GM19372 (cell line): ENCODE measurements around the gene POLR2L.

Experiments used
- ATAC-seq: cut with Tn5 transposase; IDR thresholded peaks from one replicate; pipeline ENCODE4 v1.9.1; 2021; ENCODE audit warnings: mild to moderate bottlenecking, low read depth, moderate library complexity; ENCODE audit not compliant: unreplicated experiment

Gene POLR2L

DNA sequence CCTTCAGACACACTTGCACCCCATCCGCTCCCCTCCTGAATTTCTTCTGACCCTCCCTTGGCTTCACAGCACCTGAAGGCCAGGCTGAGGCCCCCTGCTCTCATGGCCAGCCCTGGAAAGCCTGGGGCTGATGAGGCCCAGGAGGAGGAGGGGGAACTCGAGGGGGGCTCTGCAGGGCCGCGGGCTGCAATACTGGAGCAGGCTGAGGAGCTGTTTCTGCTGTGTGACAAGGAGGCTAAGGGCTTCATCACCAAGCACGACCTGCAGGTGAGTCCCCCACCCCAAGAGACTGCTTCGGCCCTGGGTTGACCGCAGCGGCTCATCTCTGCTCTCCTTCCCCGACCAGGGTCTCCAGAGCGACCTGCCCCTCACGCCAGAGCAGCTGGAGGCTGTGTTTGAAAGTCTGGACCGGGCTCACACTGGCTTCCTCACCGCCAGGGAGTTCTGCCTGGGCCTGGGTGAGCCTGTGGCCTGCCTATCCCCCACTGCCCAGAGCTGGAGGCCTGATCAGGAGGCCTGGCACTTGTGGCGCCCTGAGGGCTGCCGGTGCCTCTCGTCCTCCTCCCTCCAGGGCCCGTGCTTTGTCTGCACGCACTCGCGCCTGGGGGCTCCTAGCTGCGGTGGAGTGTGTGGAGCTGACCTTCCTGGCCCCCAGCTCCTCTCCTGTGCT, 13.7 kb downstream of the POLR2L start:
- ATAC-seq: no peak

DNA sequence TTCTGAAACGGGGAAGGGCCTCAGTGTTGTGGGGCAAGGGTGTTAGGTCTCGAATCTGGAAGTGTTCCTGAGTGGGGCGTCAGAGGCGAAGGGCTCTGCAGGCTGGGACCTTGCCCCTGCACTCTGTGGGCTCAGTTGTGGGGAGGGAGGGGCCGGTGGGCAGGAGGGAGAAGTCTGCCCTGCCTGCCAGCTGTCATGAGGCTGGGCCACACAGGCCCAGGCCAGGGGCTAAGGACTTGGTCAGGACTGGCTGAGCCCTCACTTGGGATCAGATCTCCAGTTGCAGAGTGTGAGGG, 14.5 kb downstream of the POLR2L start, which contains the start of gene CRACR2B:
Gene CRACR2B, plus strand, starts transcription at position 23 of the 296 bp plus-strand sequence. CDS start 689 bp downstream, outside the sequence.
- ATAC-seq: no peak

DNA sequence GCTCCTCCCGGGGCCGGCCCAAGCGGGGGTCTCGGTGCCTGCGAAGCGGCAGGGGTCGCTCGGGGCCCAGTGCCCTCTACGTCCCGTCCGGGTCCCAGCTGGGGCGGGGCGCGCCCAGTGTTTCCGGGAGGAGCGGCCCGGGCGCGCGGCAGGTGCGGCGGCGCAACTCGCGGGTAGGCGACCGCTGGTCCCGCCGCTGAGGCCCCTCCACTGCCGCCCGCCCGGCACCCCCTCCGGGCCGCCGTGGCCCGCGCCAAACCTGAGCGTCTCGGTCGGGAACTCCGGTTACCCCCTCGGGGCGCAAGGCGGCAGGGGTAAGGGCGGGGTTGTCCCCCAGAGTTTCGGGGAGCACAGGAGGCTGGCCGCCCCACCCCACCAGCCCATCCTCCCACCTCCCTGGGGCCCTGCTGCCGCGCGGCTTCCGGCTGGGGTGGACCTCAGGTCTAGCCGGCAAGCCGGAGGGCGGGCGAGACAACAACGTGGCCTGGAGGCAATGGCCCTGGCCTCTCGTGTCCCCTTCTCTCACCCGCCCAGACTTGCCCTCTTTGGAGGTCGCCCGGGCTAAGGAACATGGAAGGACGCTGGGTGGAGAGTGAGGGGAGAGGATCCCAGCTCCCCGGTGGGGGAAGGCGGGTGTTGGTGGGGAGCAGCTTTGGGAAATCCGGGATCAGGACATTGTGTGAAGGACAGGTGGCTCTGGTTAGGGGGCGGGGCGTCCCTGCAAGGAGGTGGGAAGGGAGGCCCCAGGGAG, 15.0 kb downstream of the POLR2L start:
- ATAC-seq: no peak

GRCh38 chr11:826836-827145, 15.5 kb downstream of the POLR2L start:
- ATAC-seq: no peak

DNA sequence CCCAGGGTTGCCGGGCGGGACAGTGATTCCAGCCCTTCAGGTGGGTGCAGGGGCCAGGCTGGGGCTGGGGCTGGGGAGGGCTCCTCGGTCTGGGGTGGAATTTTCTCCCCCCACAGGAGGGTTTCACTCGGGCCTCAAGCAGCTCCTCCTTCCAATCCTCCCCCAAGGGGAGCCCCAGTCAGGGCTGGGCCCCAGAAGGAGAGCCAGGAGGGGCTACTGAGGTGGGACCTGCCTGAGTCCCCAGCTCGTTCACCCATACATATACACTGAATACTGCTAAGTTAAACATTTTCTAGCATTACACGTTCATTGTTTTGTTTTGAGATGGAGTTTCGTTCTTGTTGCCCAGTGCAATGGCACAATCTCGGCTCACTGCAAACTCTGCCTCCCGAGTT, 16.1 kb downstream of the POLR2L start:
- no peak for ATAC-seq

GRCh38 chr11:825366-826226, 16.7 kb downstream of the POLR2L start:
- ATAC-seq: no peak

DNA sequence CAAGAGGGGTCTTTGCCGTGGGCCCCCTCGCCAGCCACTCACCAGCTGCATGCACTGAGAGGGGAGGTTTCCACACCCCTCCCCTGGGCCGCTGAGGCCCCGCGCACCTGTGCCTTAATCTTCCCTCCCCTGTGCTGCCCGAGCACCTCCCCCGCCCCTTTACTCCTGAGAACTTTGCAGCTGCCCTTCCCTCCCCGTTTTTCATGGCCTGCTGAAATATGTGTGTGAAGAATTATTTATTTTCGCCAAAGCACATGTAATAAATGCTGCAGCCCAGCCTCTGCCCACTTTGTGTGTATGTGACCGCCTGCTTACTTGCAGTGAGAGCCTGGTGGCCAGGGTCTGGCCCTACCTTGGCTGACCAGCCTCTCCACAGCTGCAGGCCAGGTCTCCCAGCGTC, 17.4 kb downstream of the POLR2L start:
- no peak for ATAC-seq

DNA sequence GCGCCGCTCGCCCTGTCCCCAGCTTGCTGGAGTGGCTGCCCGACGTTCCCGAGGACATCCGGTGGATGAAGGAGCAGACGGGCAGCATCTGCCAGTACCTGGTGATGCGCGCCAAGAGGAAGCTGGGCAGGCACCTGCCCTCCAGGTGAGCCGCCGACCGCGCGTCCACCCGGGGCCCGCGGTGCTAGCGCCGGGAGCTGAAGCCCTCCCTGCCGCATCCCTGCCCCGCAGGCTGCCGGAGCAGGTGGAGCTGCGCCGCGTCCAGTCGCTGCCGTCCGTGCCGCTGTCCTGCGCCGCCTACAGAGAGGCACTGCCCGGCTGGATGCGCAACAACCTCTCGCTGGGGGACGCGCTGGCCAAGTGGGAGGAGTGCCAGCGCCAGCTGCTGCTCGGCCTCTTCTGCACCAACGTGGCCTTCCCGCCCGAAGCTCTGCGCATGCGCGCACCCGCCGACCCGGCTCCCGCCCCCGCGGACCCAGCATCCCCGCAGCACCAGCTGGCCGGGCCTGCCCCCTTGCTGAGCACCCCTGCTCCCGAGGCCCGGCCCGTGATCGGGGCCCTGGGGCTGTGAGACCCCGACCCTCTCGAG, 17.9 kb downstream of the POLR2L start:
- no peak for ATAC-seq

- ATAC-seq: no peak
Measured at GRCh38 chr11:823441-824291, 18.7 kb downstream of the POLR2L start.

DNA sequence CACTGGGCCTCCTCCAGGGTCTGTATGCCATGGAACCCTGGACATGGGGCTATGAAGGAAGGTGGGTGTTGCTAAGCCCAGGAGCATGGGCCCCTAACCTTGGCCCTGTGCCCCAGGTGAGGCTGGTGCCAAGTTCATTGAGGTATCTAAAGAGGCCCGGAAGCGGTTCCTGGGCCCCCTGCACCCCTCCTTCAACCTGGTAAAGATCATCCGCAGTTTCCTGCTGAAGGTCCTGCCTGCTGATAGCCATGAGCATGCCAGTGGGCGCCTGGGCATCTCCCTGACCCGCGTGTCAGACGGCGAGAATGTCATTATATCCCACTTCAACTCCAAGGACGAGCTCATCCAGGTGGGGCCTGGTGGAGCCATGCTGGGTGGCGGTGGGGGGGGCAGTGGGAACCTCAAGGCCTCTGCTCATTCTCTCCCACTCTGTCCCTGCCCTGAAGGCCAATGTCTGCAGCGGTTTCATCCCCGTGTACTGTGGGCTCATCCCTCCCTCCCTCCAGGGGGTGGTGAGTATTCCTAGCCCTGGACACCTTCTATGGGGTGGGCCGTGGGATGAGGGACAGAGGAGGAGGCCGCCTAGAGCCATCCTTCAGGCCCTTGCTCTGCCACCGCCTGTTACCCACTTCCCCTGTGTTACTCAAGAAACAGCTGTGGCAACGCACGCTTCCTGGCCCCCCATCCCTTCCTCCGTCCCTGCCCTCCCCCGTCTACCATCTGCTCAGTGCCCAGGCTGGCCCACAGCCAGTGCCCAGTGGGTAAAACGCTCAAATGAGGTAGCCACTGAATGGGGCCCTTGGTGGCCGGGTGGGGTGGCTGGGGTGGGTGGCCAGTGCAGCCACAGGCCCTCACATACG, 20.6 kb downstream of the POLR2L start:
- no peak for ATAC-seq

- ATAC-seq: no peak
Measured at GRCh38 chr11:820655-821511, 21.4 kb downstream of the POLR2L start.

DNA sequence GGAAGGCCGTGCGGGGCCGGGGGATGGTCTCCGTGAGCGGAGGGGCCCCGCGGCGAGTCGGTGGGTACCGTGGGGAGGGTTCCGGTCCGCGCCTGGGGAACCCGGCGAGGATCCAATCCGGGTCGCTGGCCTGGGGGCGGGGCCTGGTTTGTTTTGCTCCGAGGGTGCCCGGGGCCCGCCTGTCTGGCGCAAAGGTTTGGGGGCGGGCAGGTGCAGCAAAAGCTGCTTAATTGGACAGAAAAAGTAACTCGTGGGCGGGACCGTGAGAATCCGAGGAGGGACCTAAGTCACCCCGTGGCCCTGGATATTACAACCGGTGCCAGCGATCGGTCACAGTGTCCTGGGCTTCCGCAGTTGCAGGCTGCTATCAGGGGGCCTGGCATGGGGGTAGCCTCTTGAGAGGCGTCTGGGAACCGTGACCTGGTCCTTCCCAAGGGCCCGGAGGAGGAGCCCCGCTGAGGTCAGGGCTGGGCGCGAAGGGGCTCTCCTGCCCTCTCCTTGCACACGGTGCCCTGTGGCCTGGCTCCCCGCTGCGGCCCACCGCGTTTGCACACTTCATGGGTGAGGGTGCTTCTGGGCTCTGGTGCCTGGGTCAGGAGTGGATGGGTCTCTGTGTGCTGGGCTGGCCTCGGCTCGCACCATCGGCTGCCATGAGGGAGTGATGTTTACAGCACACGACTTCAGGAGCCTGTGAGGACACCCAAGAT, 22.2 kb downstream of the POLR2L start:
- ATAC-seq: peak; percentile 64

DNA sequence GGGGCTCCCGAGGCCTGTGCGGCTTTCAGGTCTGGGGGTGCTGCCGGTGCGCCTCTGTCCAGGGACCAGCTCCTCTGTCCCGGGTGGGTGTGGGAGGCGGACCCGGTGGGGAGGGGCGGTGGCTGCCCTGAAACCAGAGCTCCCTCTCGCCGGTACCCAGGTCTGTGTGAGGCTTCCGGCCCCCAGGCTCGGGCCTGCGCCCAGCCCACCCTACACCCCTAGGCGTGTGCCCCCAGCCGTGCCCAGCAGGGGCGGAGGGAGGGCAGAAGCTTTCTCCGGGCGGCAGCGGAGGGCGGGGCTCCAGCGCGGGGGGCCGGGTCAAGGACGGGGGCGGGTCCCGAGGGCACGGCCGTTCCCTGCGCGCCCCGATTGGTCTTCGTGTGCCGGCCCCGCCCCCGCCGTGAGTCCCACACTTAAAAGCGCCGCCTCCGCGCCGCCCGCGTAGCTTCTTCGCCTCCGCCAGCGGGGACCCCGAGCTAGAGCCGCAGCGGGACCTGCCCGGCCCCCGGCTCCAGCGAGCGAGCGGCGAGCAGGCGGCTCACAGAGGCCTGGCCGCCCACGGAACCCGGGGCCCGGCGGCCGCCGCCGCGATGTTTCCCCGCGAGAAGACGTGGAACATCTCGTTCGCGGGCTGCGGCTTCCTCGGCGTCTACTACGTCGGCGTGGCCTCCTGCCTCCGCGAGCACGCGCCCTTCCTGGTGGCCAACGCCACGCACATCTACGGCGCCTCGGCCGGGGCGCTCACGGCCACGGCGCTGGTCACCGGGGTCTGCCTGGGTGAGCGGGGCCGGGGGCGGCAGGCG, 23.0 kb downstream of the POLR2L start:
- peak; percentile 60 for ATAC-seq

GRCh38 chr11:818396-819128, 23.8 kb downstream of the POLR2L start, which contains the start of gene PNPLA2:
Gene PNPLA2, plus strand, starts transcription at chr11:818914. Its CDS starts 805 bp downstream, at chr11:819719.
- no peak for ATAC-seq

- no peak for ATAC-seq
Measured at GRCh38 chr11:816433-816779, 25.9 kb downstream of the POLR2L start.

- ATAC-seq: no peak
Measured at GRCh38 chr11:815675-816432, 26.5 kb downstream of the POLR2L start.
